GM12878 (cell line): ENCODE measurements around the gene TNFRSF14. TPM values are rescaled to one million over a fixed set of nuclear protein-coding genes. Genes with fewer than 3 reads are reported as not detected.

ENCODE experiments used
- ATAC-seq: fragments of 200-7000 bp; cut with Tn5 transposase; 3 replicates; pipeline ENCODE4 v1.9.1; 2020; ENCODE audit warnings: mild to moderate bottlenecking, moderate library complexity
- BruUV-seq: library from RNA; stranded (reverse); fragments of 400-500 nt; replicated peaks from 2 replicates; lab custom pipeline; 2021; lab: Mats Ljungman, UMichigan
- CTCF ChIA-PET: fragments of 300-600 bp; sonication (Branson Sonifier 250); formaldehyde crosslinking; extraction: SDS; loops from one replicate; lab custom pipeline; 2021; ENCODE audit warnings: inconsistent platforms; lab: Yijun Ruan, JAX
- POLR2A ChIA-PET: fragments of 350-600 bp; formaldehyde crosslinking; extraction: SDS; loops from one replicate; lab custom pipeline; 2021; ENCODE audit warnings: inconsistent platforms; lab: Charles Lee
- RAD21 ChIA-PET: fragments of 300-600 bp; sonication (Branson Sonifier 250); formaldehyde crosslinking; loops from one replicate; lab custom pipeline; 2023; ENCODE audit warnings: antibody characterized with exemption; ENCODE audit not compliant: unreplicated experiment; lab: Charles Lee
- SMC1A ChIA-PET: fragments of 300-600 bp; sonication (Branson Sonifier 250); formaldehyde crosslinking; loops from one replicate; lab custom pipeline; 2023; ENCODE audit not compliant: unreplicated experiment, uncharacterized antibody; lab: Charles Lee
- DNase-seq: peaks from one replicate; pipeline ENCODE4 v3.0.0-alpha.2; 2011; ENCODE audit warnings: low read depth, low spot score
- FAIRE-seq: peaks from 3 replicates; lab custom pipeline; 2011; peaks lifted over from hg19 to GRCh38; lab: Jason Lieb, UNC
- H2AFZ ChIP-seq: 2 replicates; pipeline ENCODE4 v1.6.0; 2011; ENCODE audit warnings: low read depth, low read length, control low read depth; ENCODE audit not compliant: control insufficient read depth
- H3K27ac ChIP-seq: 2 replicates; pipeline ENCODE4 v1.5.1; 2011; ENCODE audit warnings: control low read depth; ENCODE audit not compliant: control insufficient read depth, insufficient read depth
- H3K27me3 ChIP-seq, 2 experiments: replicated peaks in 1 of 2; 2 replicates each; pipeline versions ENCODE4 v1.6.0 to v1.6.1; 2011; ENCODE audit warnings: low read length in 1 of 2; ENCODE audit not compliant: control insufficient read depth in 2 of 2, insufficient read depth in 2 of 2
- H3K36me3 ChIP-seq, 2 experiments: 2 replicates each; pipeline ENCODE4 v1.5.1; 2011; ENCODE audit warnings: low read length in 1 of 2; ENCODE audit not compliant: control insufficient read depth in 2 of 2, insufficient read depth in 2 of 2
- H3K4me1 ChIP-seq: 2 replicates; pipeline ENCODE4 v1.6.1; 2011; ENCODE audit warnings: mild to moderate bottlenecking, low read length, moderate library complexity, mixed read lengths; ENCODE audit not compliant: control insufficient read depth, insufficient read depth
- H3K4me2 ChIP-seq: 2 replicates; pipeline ENCODE4 v1.6.0; 2011; ENCODE audit warnings: control low read depth; ENCODE audit not compliant: control insufficient read depth, insufficient read depth
- H3K4me3 ChIP-seq: fragments of 200-600 bp; sonication (generic); 2 replicates; pipeline ENCODE4 v1.5.1; 2016
- H3K79me2 ChIP-seq: 2 replicates; pipeline ENCODE4 v1.6.0; 2011; ENCODE audit warnings: low read length; ENCODE audit not compliant: control insufficient read depth, insufficient read depth
- H3K9ac ChIP-seq: 2 replicates; pipeline ENCODE4 v1.8.0; 2011; ENCODE audit warnings: low read length, control low read depth, mixed read lengths; ENCODE audit not compliant: control insufficient read depth, insufficient read depth
- H3K9me3 ChIP-seq: replicated peaks from 3 replicates; pipeline ENCODE4 v1.5.1; 2011; ENCODE audit warnings: mild to moderate bottlenecking, low read length; ENCODE audit not compliant: control insufficient read depth, insufficient read depth
- H4K20me1 ChIP-seq: 2 replicates; pipeline ENCODE4 v1.6.0; 2011; ENCODE audit not compliant: control insufficient read depth, insufficient read depth
- ASH2L ChIP-seq: fragments of 300-600, 200-600 bp; sonication (generic); IDR thresholded peaks from 2 replicates; pipeline ENCODE4 v1.6.1; 2017; ENCODE audit warnings: low read depth, mild to moderate bottlenecking, borderline replicate concordance
- BRCA1 ChIP-seq: IDR thresholded peaks from 2 replicates; pipeline ENCODE4 v1.6.1; 2011; ENCODE audit warnings: low read depth, low read length, improper control_type of control experiment
- CBX3 ChIP-seq: fragments of 200-600 bp; sonication (generic); IDR thresholded peaks from 2 replicates; pipeline ENCODE4 v1.6.1; 2016; ENCODE audit warnings: low read depth, borderline replicate concordance
- CEBPB ChIP-seq, 2 experiments: fragments of 150-350 bp in 1 of 2; IDR thresholded peaks; 2 replicates each; pipeline ENCODE4 v1.6.1; 2012 to 2014; ENCODE audit warnings: low read depth in 2 of 2, low read length in 2 of 2, borderline replicate concordance in 1 of 2, inconsistent platforms in 1 of 2
- EGR1 ChIP-seq, 2 experiments: IDR thresholded peaks; 1 replicate in 1 of 2; 2 replicates in 1 of 2; pipeline ENCODE4 v1.6.1; 2011 to 2012; ENCODE audit warnings: low read depth in 2 of 2, low read length in 2 of 2, borderline replicate concordance in 1 of 2, mild to moderate bottlenecking in 1 of 2, moderate library complexity in 1 of 2
- IKZF2 ChIP-seq, 2 experiments: fragments of 450-650 bp; IDR thresholded peaks; 2 replicates each; pipeline ENCODE4 v1.6.1; 2017; ENCODE audit warnings: mild to moderate bottlenecking in 2 of 2, moderate library complexity in 2 of 2
- KAT2A ChIP-seq: conservative IDR thresholded peaks from 2 replicates; pipeline ENCODE4 v1.6.1; 2011; ENCODE audit warnings: low read depth, low read length; ENCODE audit not compliant: control insufficient read depth
- KDM1A ChIP-seq: fragments of 200-600 bp; sonication (generic); IDR thresholded peaks from 2 replicates; pipeline ENCODE4 v1.6.1; 2016; ENCODE audit warnings: borderline replicate concordance
- MTA3 ChIP-seq: IDR thresholded peaks from 2 replicates; pipeline ENCODE4 v1.6.1; 2012; ENCODE audit warnings: low read length, inconsistent platforms, borderline replicate concordance
- NBN ChIP-seq: fragments of 450-650 bp; IDR thresholded peaks from 2 replicates; pipeline ENCODE4 v1.6.1; 2016
- NRF1 ChIP-seq: conservative IDR thresholded peaks from 2 replicates; pipeline ENCODE4 v1.6.1; 2011; ENCODE audit warnings: mild to moderate bottlenecking, low read depth, low read length, improper control_type of control experiment
- PAX8 ChIP-seq: fragments of 450-650 bp; IDR thresholded peaks from 2 replicates; pipeline ENCODE4 v1.6.1; 2017; ENCODE audit warnings: mild to moderate bottlenecking, moderate library complexity
- RB1 ChIP-seq: fragments of 450-650 bp; formaldehyde crosslinking; IDR thresholded peaks from 2 replicates; pipeline ENCODE4 v1.6.1; 2017; ENCODE audit warnings: mild to moderate bottlenecking, borderline replicate concordance
- RUNX3 ChIP-seq: IDR thresholded peaks from 2 replicates; pipeline ENCODE4 v1.6.1; 2012; ENCODE audit warnings: low read length, inconsistent platforms
- SIN3A ChIP-seq: IDR thresholded peaks from 2 replicates; pipeline ENCODE4 v1.6.1; 2012; ENCODE audit warnings: low read depth, low read length, improper control_type of control experiment
- SIX5 ChIP-seq: IDR thresholded peaks from 2 replicates; pipeline ENCODE4 v1.6.1; 2011; ENCODE audit warnings: mild to moderate bottlenecking, low read depth, low read length, moderate library complexity; ENCODE audit not compliant: severe bottlenecking
- ZSCAN29 ChIP-seq: fragments of 450-650 bp; IDR thresholded peaks from 2 replicates; pipeline ENCODE4 v1.6.1; 2017; ENCODE audit warnings: mild to moderate bottlenecking, moderate library complexity
- WGBS: methylation state at CpG from one replicate; pipeline ENCODE4 v1.1.6; 2016; ENCODE audit warnings: low lambda C conversion rate; ENCODE audit not compliant: insufficient replicate concordance, insufficient coverage; ENCODE audit errors: missing lambda C conversion rate; 5-methylcytosine and 5-hydroxymethylcytosine counted together
- in situ Hi-C: fragments of 300-500 bp; cut with MboI; formaldehyde crosslinking; loops from 9 replicates; pipeline ENCODE4 v1.14.3; 2018; ENCODE audit warnings: mixed read lengths
- intact Hi-C: fragments of 100-400 bp; cut with micrococcal nuclease; formaldehyde crosslinking; loops from one replicate; pipeline ENCODE4 v1.14.2; 2022; ENCODE audit not compliant: unreplicated experiment
- polyA plus RNA-seq, 11 experiments: library from polyadenylated mRNA; depleted of rRNA in 4 of 11; unstranded in 6 of 11; stranded (reverse) in 5 of 11; fragments of >200 nt; fragmentation: Nextera tagmentation in 4 of 11; fragmentation: Illumina TruSeq in 1 of 11; extraction: Ambion mirVana in 4 of 11; extraction: Trizol in 1 of 11; gene quantifications; 1 replicate in 1 of 11; 2 replicates in 10 of 11; pipeline versions ENCODE4 v1.2.1 to v1.2.3, GENCODE V29; 2011 to 2016; ENCODE audit warnings: inconsistent platforms in 2 of 11, missing spikeins in 2 of 11, low read depth in 1 of 11
- total RNA-seq, 4 experiments: library from RNA; depleted of rRNA in 3 of 4; stranded (reverse); fragments of >200 nt in 3 of 4; fragmentation: Illumina TruSeq in 1 of 4; extraction: Trizol in 1 of 4; gene quantifications; 2 replicates each; pipeline versions ENCODE4 v1.2.1 to v1.2.3, GENCODE V29; 2013 to 2021
- TF ChIP-seq, protein P1 (sequence below): fragments of 450-650 bp; conservative IDR thresholded peaks from 2 replicates; pipeline ENCODE4 v1.6.1; 2017; ENCODE audit warnings: mild to moderate bottlenecking, moderate library complexity
- TF ChIP-seq, protein P2 (sequence below): fragments of 450-650 bp; IDR thresholded peaks from 2 replicates; pipeline ENCODE4 v1.6.1; 2016; ENCODE audit warnings: mild to moderate bottlenecking

The TNFRSF14 gene
- total and polyA plus RNA-seq, 10 of the 15 experiments (the other 5 are each of a cell fraction or from before 2014, with no cell fraction given), result 0.43 to 114 (median 41.5) TPM

DNA sequence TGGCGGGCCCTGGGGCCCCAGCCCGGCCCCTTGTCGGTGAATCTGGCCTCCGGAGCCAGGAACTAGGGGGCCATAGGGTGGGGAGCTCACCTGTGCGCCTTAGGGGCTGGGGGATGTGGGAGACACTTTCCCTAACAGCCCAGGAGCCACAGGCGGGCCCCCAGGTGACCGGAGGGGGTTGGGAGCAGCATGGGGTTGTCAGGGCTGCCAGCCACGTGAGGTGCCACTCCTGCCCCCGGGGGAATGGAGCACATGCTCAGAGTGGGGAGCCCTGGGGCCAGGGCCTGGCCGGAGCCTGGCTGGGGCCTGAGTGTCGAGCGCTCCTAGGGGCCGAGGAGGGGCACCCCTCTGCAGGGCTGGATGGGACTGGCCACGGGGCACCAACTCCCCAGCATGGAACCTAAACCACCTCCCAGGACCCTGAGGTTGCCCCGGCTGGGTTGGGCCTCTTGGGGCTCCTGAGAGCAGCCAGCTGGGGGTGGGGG is 50.3 kb downstream of the TNFRSF14 start:
- 31% methylated on average over 15 of the region's 15 CpGs for WGBS
- no peak overlapping the region for H3K27ac ChIP-seq
- POLR2A ChIA-PET, result no interaction called here
- H2AFZ ChIP-seq, result no peak overlapping the region
- no peak for FAIRE-seq
- no TSS peak for BruUV-seq
- H3K4me3 ChIP-seq, result no peak overlapping the region
- no peaks in the 10 kb centered on the region for H3K9me3 ChIP-seq
- CTCF ChIA-PET, result no interaction called here
- H3K27me3 ChIP-seq, result no peaks in the 10 kb centered on the region
- no peak for ATAC-seq
- intact Hi-C loops, result no loop called here
- no peaks in the 10 kb centered on the region for H4K20me1 ChIP-seq
- H3K79me2 ChIP-seq, result no peaks in the 10 kb centered on the region
- RAD21 ChIA-PET, result no interaction called here
- no peak overlapping the region for H3K4me2 ChIP-seq
- H3K9ac ChIP-seq, result no peak overlapping the region
- no peaks in the 10 kb centered on the region for H3K4me1 ChIP-seq
- SMC1A ChIA-PET, result no interaction called here
- TF ChIP-seq RB1 (no peak), NRF1 (no peak), BRCA1 (no peak), KAT2A (no peak), RUNX3 (no peak), ZSCAN29 (no peak), ASH2L (no peak), PAX8 (no peak), MTA3 (no peak), SIX5 (no peak), NBN (no peak), CEBPB (IDR thresholded peaks at IDR 0.05; ENCODE audit: borderline replicate concordance in 1 of 2, low read depth in 2 of 2, low read length in 2 of 2) (no peak), EGR1 (IDR thresholded peaks at IDR 0.05; ENCODE audit: borderline replicate concordance in 1 of 2, low read depth in 2 of 2, low read length in 2 of 2) (no peak), IKZF2 (IDR thresholded peaks at IDR 0.05) (no peak), KDM1A (no peak), SIN3A (no peak), CBX3 (no peak)
- TF ChIP-seq, protein P1, sequence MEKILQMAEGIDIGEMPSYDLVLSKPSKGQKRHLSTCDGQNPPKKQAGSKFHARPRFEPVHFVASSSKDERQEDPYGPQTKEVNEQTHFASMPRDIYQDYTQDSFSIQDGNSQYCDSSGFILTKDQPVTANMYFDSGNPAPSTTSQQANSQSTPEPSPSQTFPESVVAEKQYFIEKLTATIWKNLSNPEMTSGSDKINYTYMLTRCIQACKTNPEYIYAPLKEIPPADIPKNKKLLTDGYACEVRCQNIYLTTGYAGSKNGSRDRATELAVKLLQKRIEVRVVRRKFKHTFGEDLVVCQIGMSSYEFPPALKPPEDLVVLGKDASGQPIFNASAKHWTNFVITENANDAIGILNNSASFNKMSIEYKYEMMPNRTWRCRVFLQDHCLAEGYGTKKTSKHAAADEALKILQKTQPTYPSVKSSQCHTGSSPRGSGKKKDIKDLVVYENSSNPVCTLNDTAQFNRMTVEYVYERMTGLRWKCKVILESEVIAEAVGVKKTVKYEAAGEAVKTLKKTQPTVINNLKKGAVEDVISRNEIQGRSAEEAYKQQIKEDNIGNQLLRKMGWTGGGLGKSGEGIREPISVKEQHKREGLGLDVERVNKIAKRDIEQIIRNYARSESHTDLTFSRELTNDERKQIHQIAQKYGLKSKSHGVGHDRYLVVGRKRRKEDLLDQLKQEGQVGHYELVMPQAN, result no peak
- TF ChIP-seq, protein P2, sequence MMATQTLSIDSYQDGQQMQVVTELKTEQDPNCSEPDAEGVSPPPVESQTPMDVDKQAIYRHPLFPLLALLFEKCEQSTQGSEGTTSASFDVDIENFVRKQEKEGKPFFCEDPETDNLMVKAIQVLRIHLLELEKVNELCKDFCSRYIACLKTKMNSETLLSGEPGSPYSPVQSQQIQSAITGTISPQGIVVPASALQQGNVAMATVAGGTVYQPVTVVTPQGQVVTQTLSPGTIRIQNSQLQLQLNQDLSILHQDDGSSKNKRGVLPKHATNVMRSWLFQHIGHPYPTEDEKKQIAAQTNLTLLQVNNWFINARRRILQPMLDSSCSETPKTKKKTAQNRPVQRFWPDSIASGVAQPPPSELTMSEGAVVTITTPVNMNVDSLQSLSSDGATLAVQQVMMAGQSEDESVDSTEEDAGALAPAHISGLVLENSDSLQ, result no peak
- TF ChIP-seq, all 136 proteins: peak for 0
- H3K36me3 ChIP-seq, result no peaks in the 10 kb centered on the region
- DNase-seq, result no peak
- in situ Hi-C loops, result no loop called here
